Epithelial cell of esophagus (primary cell): ENCODE measurements around the gene CDCP2.

Experiments used
- DNase-seq: peaks from one replicate; pipeline ENCODE4 v3.0.0; 2010; ENCODE audit warnings: low read depth
- H3K4me3 ChIP-seq: 2 replicates; pipeline ENCODE4 v1.5.1; 2011; ENCODE audit warnings: mild to moderate bottlenecking, low read length, control low read depth
- TF ChIP-seq, protein P1 (sequence below): IDR thresholded peaks from 2 replicates; pipeline ENCODE4 v1.5.1; 2011; ENCODE audit warnings: low read depth, mild to moderate bottlenecking, low read length, control low read depth, inconsistent platforms; ENCODE audit not compliant: insufficient read depth; ENCODE audit errors: missing control alignments

CDCP2 gene

DNA sequence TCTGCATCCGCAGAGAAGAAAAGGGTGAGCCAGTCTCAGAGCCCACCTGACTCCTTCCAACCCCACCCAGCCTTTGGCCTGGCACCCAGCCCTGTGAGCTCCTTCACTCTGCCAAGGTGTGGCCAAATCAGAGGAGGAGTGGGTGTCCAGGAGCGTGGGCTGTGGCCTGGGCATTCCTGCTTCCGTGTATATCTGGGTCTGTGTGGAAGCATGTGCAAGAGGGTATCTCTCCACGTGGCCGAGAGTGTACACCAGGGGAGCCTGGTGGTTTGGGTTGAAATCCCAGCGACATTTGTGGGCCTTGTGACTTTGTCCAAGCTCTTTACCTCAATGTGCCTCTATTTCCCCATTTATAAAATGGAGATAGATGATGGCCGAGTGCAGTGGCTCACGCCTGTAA, 29.8 kb downstream of the CDCP2 start:
- TF ChIP-seq, protein P1, sequence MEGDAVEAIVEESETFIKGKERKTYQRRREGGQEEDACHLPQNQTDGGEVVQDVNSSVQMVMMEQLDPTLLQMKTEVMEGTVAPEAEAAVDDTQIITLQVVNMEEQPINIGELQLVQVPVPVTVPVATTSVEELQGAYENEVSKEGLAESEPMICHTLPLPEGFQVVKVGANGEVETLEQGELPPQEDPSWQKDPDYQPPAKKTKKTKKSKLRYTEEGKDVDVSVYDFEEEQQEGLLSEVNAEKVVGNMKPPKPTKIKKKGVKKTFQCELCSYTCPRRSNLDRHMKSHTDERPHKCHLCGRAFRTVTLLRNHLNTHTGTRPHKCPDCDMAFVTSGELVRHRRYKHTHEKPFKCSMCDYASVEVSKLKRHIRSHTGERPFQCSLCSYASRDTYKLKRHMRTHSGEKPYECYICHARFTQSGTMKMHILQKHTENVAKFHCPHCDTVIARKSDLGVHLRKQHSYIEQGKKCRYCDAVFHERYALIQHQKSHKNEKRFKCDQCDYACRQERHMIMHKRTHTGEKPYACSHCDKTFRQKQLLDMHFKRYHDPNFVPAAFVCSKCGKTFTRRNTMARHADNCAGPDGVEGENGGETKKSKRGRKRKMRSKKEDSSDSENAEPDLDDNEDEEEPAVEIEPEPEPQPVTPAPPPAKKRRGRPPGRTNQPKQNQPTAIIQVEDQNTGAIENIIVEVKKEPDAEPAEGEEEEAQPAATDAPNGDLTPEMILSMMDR, result no peak
- H3K4me3 ChIP-seq, result no peak overlapping the region
- no peak for DNase-seq

DNA sequence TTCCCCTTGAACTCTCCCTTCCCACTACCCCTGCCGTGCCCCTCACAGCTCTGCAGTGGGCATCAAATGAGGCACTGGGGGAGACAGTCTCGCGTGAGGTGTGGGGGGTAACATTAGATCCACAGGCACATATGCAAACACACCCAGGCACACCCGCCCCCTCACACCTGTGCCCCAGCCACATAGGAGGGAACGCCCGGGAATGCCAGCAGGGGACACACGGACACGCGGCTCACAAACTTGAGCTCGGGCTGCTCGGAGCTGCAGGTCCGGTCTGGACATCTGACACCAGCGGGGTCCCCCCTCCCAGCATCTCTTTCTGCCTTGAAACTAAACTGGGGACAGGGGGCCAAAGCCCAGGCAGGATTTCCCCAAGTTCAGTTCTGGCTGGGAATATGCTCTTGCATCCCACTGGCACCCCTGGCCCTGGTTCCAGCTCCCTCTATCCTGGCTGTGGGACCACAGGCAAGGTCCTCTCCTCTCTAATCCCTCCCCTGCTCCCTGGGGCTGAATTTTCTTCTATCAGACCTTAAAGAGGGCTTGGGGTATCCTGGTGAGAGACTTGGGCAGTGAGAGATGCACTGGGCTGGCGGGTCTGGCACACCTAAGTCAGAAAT, 30.6 kb downstream of the CDCP2 start:
- H3K4me3 ChIP-seq, result no peak overlapping the region
- no peak for DNase-seq
- TF ChIP-seq, protein P1, result no peak

DNA sequence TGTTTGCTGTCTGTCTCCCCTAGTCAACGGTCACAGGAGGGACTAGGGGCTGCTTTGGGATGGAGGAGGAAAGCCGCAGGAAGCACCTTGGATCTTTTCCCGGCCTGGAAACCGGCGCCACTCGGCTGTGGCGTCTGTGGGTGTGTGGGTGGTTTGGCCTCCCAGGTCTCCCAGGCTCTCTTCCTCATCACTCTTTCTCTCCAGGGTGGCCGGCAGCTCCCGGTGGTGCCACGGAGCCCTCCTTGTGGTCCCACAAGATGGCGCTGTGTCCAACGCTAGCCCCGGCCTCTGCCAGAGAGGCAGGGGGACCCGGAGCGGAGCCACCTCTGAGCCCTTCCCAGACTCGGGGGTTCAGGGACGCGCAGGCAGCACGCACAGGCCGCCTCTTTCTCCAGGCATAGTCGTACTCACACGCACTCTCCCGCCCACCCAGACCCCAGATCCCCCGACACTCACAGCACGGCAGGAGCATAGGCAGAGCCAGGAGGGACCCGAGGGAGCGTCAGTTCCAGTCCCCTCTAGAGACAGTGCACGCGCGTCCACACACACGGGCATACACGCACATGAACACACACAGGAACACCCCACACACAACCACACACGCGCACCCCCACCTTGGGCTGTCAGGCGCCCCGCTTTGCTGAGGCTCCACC, 31.2 kb downstream of the CDCP2 start:
- DNase-seq, result peak; percentile 62
- no peak overlapping the region for H3K4me3 ChIP-seq

DNA sequence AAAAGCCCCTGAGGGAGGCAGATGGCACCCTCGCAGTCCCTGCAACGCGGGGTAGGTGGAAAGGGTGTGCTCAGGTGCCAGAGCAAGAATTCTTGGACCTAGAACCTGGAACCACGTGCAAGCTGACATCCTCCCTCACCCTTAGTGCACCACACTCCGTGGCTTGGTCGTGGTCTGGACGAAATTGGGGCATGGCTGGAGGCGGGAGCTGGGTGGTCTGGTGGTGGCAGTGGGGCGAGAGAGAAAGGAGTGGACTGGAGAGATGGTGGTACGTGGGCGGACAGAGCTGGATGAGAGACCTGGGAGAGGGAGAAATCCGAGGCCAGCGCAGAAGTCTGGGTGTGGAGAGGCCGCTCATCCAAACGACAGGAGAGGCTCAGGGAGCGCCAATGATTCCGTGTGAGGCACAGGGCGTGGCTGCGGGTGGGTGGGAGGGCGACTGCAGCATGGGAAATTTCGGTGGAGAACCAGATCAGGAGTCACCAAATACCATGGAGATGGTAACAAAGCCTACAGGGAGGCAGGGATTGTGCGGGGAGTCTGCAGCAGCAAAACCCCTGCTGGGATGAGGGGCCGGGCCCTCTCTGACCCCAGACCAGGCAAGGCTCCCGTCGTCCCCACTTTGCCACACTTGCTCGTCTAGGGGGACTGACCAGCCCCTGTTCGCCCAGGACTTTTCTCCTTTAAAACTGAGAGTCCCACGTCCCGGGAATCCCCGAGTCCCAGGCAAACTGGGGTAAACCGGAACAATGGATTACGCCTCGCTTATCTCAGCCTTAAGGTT, 31.9 kb downstream of the CDCP2 start:
- H3K4me3 ChIP-seq, result no peak overlapping the region
- TF ChIP-seq, protein P1, result no peak

More for the DNA sequence above, 31.2 kb downstream of the CDCP2 start:
- TF ChIP-seq, protein P1, result peak; percentile 70

DNA sequence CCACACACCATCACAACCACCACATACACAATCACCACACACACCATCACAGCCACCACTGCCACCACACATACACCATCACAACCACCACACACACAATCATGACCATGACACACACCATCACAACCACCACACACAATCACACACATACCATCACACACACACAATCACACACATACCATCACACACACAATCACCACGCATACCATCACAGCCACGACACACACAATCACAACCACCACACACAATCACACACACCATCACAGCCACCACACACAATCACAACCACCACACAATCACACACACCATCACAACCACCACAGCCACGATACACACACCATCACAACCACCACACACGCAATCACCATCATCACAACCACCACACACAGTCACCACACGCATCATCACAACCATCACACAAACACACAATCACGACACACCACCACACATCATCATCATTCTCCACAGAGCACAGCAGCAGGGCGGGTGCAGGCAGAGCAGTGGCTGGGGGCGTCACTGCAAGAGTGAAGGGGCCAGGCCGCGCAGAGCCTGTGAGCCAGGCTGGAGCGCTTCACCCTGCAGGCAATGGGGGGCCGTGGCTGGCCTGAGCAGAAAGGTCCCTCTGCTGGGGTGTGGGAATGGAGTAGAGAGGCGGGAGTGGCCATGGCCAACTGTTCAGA, 32.6 kb downstream of the CDCP2 start:
- no peak overlapping the region for H3K4me3 ChIP-seq
- TF ChIP-seq, protein P1, result no peak
- no peak for DNase-seq

More for the DNA sequence above, 31.9 kb downstream of the CDCP2 start:
- DNase-seq, result no peak

DNA sequence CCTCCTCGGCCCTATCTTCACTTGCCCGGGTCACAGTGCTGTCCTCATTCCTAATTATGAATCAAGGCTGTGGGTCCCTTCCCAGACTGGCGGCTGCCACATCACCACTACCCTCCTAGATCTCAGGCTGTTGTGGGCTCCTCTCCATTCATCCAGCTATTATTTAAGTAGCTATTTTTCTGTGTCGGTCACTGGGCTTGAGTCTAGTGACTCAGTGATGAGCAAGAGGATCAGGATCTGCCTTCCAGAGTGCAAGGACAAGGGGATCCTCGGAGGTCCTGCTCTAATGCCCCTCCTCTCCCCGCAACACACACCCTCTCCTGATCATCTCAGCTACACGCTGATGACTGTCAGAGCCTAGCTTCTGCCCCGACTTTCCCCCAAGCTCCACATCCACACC, 34.1 kb downstream of the CDCP2 start:
- peak; percentile 37 for DNase-seq
- TF ChIP-seq, protein P1, result no peak

More for the DNA sequence above, 34.1 kb downstream of the CDCP2 start:
- H3K4me3 ChIP-seq, result no peak overlapping the region
